ENCODE results near the gene G6PC1. TPM values are rescaled to one million over a fixed set of nuclear protein-coding genes. Genes with fewer than 3 reads are reported as not detected.
A peak's percentile ranks its signal among the peaks of the same experiment; 100 is the strongest.

The G6PC1 gene
- total and polyA plus RNA-seq, 2 of the 13 experiments (the other 11 are each of a cell fraction or from before 2014, with no cell fraction given), result 1.7 to 37.9 TPM

DNA sequence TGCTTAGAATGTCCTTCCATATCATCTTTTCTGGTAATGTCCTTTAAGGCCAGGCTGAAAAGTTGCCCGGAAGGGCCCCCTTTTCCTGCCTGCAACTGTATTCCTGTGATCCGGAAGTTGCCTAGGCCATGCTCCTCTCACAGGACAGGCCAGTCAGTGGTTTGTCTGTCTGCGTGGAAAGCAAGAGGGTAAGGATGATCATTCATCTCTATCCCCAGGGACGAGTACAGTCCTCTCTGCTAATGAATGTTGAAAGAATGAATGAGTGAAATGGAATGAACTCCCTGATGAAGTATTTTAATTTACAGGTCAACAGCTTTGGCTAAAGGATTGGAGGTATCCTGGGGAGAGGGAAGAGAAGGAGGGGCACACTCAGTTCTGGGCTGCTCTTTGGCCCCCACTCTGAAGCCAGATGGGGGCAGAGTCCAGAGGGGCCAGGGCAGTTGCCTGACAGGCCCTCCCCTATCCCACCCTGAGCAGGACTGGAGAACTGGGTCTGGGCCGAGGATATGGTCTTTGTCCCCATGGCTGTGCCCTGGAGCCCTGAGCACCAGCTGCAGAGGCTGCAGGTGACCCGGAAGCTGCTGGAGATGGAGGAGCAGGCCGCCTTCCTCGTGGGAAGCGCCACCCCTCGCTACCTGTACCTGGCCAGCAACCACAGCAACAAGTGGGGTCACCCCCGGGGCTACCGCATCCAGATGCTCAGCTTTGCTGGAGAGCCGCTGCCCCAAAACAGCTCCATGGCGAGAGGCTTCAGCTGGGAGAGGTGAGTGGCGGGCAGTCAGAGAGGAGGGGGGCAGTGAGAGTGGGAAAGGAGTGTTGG lies 46.4 kb upstream of the G6PC1 start (continued):
- TF ChIP-seq, protein P1, sequence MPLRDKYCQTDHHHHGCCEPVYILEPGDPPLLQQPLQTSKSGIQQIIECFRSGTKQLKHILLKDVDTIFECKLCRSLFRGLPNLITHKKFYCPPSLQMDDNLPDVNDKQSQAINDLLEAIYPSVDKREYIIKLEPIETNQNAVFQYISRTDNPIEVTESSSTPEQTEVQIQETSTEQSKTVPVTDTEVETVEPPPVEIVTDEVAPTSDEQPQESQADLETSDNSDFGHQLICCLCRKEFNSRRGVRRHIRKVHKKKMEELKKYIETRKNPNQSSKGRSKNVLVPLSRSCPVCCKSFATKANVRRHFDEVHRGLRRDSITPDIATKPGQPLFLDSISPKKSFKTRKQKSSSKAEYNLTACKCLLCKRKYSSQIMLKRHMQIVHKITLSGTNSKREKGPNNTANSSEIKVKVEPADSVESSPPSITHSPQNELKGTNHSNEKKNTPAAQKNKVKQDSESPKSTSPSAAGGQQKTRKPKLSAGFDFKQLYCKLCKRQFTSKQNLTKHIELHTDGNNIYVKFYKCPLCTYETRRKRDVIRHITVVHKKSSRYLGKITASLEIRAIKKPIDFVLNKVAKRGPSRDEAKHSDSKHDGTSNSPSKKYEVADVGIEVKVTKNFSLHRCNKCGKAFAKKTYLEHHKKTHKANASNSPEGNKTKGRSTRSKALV (CRISPR knock-in tag; IDR thresholded peaks at IDR 0.05), result no peak
- TF ChIP-seq ZNF737 (CRISPR knock-in tag; IDR thresholded peaks at IDR 0.05; ENCODE audit: borderline replicate concordance) (no peak), GATA4 (IDR thresholded peaks at IDR 0.05; ENCODE audit: borderline replicate concordance, low read depth) (no peak), ATF1 (CRISPR knock-in tag; IDR thresholded peaks at IDR 0.05) (0 out of 2 replicates have a peak, but pooled peaks have one; percentile 32), ZBTB3 (CRISPR knock-in tag; IDR thresholded peaks at IDR 0.05; ENCODE audit: borderline replicate concordance, low read depth) (no peak), POLR2A (IDR thresholded peaks at IDR 0.05; ENCODE audit: insufficient read depth in 1 of 2, low read depth in 2 of 2, low read length in 2 of 2) (peak in 1 of 2 experiments; percentile 45; a peak in 1 of 4 replicates), HNF4G (IDR thresholded peaks at IDR 0.05; ENCODE audit: borderline replicate concordance, low read depth, low read length) (peak; percentile 97), HNF4G (CRISPR knock-in tag; IDR thresholded peaks at IDR 0.05; ENCODE audit: borderline replicate concordance, low read depth) (peak; percentile 92), NFE2L2 (IDR thresholded peaks at IDR 0.05; ENCODE audit: low read length) (no peak), EHMT2 (IDR thresholded peaks at IDR 0.05; ENCODE audit: borderline replicate concordance, low read depth, low read length) (no peak), GABPB1 (CRISPR knock-in tag; IDR thresholded peaks at IDR 0.05) (peak; percentile 81), NONO (IDR thresholded peaks at IDR 0.05) (no peak), NONO (CRISPR knock-in tag; conservative IDR thresholded peaks at IDR 0.05) (peak; percentile 56), RFXANK (CRISPR knock-in tag; IDR thresholded peaks at IDR 0.05) (no peak), ZSCAN9 (CRISPR knock-in tag; IDR thresholded peaks at IDR 0.05; ENCODE audit: borderline replicate concordance) (no peak), ZNF337 (CRISPR knock-in tag; IDR thresholded peaks at IDR 0.05; ENCODE audit: borderline replicate concordance, low read depth) (no peak), SRY (CRISPR knock-in tag; IDR thresholded peaks at IDR 0.05) (no peak; the same call in 1 of the 2 replicates)
- TF ChIP-seq, protein P2, sequence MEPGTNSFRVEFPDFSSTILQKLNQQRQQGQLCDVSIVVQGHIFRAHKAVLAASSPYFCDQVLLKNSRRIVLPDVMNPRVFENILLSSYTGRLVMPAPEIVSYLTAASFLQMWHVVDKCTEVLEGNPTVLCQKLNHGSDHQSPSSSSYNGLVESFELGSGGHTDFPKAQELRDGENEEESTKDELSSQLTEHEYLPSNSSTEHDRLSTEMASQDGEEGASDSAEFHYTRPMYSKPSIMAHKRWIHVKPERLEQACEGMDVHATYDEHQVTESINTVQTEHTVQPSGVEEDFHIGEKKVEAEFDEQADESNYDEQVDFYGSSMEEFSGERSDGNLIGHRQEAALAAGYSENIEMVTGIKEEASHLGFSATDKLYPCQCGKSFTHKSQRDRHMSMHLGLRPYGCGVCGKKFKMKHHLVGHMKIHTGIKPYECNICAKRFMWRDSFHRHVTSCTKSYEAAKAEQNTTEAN (CRISPR knock-in tag; conservative IDR thresholded peaks at IDR 0.05), result 0 out of 2 replicates have a peak, but pooled peaks have one; percentile 21
- TF ChIP-seq, protein P3, sequence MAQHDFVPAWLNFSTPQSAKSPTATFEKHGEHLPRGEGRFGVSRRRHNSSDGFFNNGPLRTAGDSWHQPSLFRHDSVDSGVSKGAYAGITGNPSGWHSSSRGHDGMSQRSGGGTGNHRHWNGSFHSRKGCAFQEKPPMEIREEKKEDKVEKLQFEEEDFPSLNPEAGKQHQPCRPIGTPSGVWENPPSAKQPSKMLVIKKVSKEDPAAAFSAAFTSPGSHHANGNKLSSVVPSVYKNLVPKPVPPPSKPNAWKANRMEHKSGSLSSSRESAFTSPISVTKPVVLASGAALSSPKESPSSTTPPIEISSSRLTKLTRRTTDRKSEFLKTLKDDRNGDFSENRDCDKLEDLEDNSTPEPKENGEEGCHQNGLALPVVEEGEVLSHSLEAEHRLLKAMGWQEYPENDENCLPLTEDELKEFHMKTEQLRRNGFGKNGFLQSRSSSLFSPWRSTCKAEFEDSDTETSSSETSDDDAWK (CRISPR knock-in tag; IDR thresholded peaks at IDR 0.05), result no peak
- TF ChIP-seq, protein P4, sequence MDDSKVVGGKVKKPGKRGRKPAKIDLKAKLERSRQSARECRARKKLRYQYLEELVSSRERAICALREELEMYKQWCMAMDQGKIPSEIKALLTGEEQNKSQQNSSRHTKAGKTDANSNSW (CRISPR knock-in tag; IDR thresholded peaks at IDR 0.05; ENCODE audit: borderline replicate concordance), result 0 out of 2 replicates have a peak, but pooled peaks have one; percentile 25
- TF ChIP-seq, protein P5, sequence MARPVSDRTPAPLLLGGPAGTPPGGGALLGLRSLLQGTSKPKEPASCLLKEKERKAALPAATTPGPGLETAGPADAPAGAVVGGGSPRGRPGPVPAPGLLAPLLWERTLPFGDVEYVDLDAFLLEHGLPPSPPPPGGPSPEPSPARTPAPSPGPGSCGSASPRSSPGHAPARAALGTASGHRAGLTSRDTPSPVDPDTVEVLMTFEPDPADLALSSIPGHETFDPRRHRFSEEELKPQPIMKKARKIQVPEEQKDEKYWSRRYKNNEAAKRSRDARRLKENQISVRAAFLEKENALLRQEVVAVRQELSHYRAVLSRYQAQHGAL (CRISPR knock-in tag; IDR thresholded peaks at IDR 0.05; ENCODE audit: not compliant biosample characterization), result peak; percentile 43
- TF ChIP-seq, protein P6, sequence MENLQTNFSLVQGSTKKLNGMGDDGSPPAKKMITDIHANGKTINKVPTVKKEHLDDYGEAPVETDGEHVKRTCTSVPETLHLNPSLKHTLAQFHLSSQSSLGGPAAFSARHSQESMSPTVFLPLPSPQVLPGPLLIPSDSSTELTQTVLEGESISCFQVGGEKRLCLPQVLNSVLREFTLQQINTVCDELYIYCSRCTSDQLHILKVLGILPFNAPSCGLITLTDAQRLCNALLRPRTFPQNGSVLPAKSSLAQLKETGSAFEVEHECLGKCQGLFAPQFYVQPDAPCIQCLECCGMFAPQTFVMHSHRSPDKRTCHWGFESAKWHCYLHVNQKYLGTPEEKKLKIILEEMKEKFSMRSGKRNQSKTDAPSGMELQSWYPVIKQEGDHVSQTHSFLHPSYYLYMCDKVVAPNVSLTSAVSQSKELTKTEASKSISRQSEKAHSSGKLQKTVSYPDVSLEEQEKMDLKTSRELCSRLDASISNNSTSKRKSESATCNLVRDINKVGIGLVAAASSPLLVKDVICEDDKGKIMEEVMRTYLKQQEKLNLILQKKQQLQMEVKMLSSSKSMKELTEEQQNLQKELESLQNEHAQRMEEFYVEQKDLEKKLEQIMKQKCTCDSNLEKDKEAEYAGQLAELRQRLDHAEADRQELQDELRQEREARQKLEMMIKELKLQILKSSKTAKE (CRISPR knock-in tag; IDR thresholded peaks at IDR 0.05; ENCODE audit: borderline replicate concordance), result peak; percentile 42; the same call in 1 of the 2 replicates

All from HepG2 (cell line).